Measurements from ENCODE around the gene FOXP3. TPM values are rescaled to one million over a fixed set of nuclear protein-coding genes. Genes with fewer than 3 reads are reported as not detected.

FOXP3 gene
- total RNA-seq, 1 experiment from 2014 or later: 0.15 TPM

GRCh38 chrX:49221868-49222267 lies 42.6 kb downstream of the FOXP3 start:
- Histone ChIP-seq H3K9me2 (ENCODE audit: insufficient read depth) (no peaks in the 10 kb centered on the region), H3K27ac (ENCODE audit: low read depth, low read length) (no peak overlapping the region), H3K4me3 (replicated peaks in 1 of 2; ENCODE audit: low read depth in 1 of 2, low read length in 2 of 2) (no peak overlapping the region), H3K9me3 (ENCODE audit: control insufficient read depth in 1 of 2, insufficient read depth in 1 of 2, low read depth in 1 of 2, low read length in 2 of 2) (no peaks in the 10 kb centered on the region), H3K27me3 (ENCODE audit: insufficient read depth, low read length) (no peaks in the 10 kb centered on the region), H2AFZ (ENCODE audit: low read depth, low read length, poor library complexity, severe bottlenecking) (no peak overlapping the region), H3K4me2 (ENCODE audit: low read length) (no peak overlapping the region), H4K20me1 (ENCODE audit: insufficient read depth) (no peaks in the 10 kb centered on the region), H3K79me2 (ENCODE audit: insufficient read depth, low read length) (no peaks in the 10 kb centered on the region), H3K36me3 (ENCODE audit: control insufficient read depth in 1 of 2, insufficient read depth in 2 of 2, low read length in 2 of 2) (no peaks in the 10 kb centered on the region), H3K9ac (ENCODE audit: low read length) (no peak overlapping the region), H3K4me1 (ENCODE audit: control insufficient read depth in 1 of 2, insufficient read depth in 2 of 2, low read length in 2 of 2) (no peaks in the 10 kb centered on the region)
- no peak for ATAC-seq
- no TSS peak for BruUV-seq (replicated peaks)
- TF ChIP-seq JUND (IDR thresholded peaks at IDR 0.05): no peak
- TF ChIP-seq TCF7L2 (IDR thresholded peaks at IDR 0.05; ENCODE audit: borderline replicate concordance, extremely low read depth, insufficient read depth, insufficient read length): no peak
- no peak for TF ChIP-seq EZH2phosphoT487 (IDR thresholded peaks at IDR 0.05; ENCODE audit: borderline replicate concordance)
- no peak for TF ChIP-seq EGR1 (IDR thresholded peaks at IDR 0.05; ENCODE audit: low read depth)
- no peak for TF ChIP-seq RAD21 (IDR thresholded peaks at IDR 0.05; ENCODE audit: low read depth)
- TF ChIP-seq CEBPB (IDR thresholded peaks at IDR 0.05; ENCODE audit: low read depth): no peak
- no peak for TF ChIP-seq YY1 (IDR thresholded peaks at IDR 0.05; ENCODE audit: extremely low read depth, insufficient replicate concordance, low read depth, low read length)
- TF ChIP-seq, protein P1, sequence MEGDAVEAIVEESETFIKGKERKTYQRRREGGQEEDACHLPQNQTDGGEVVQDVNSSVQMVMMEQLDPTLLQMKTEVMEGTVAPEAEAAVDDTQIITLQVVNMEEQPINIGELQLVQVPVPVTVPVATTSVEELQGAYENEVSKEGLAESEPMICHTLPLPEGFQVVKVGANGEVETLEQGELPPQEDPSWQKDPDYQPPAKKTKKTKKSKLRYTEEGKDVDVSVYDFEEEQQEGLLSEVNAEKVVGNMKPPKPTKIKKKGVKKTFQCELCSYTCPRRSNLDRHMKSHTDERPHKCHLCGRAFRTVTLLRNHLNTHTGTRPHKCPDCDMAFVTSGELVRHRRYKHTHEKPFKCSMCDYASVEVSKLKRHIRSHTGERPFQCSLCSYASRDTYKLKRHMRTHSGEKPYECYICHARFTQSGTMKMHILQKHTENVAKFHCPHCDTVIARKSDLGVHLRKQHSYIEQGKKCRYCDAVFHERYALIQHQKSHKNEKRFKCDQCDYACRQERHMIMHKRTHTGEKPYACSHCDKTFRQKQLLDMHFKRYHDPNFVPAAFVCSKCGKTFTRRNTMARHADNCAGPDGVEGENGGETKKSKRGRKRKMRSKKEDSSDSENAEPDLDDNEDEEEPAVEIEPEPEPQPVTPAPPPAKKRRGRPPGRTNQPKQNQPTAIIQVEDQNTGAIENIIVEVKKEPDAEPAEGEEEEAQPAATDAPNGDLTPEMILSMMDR (IDR thresholded peaks at IDR 0.05 in 2 of 3, conservative IDR thresholded peaks at IDR 0.05 in 1 of 3; ENCODE audit: borderline replicate concordance in 1 of 3, insufficient read depth in 1 of 3, low read depth in 2 of 3, low read length in 2 of 3): no peak
- no peak for TF ChIP-seq POLR2A (IDR thresholded peaks at IDR 0.05; ENCODE audit: borderline replicate concordance, extremely low read depth, insufficient read depth, insufficient read length)
- TF ChIP-seq ELF1 (IDR thresholded peaks at IDR 0.05; ENCODE audit: borderline replicate concordance, low read depth): no peak
- no peak for TF ChIP-seq FOSL1 (IDR thresholded peaks at IDR 0.05; ENCODE audit: low read depth)
- no peak for TF ChIP-seq ATF3 (IDR thresholded peaks at IDR 0.05)
- intact Hi-C loops (cut with micrococcal nuclease): no loop called here
- ChIA-PET CTCF (no interaction called here), POLR2A (no interaction called here), RAD21 (ENCODE audit: low non-redundant PET in 1 of 2, low total read pairs in 2 of 2, uncharacterized antibody in 2 of 2, unreplicated experiment in 2 of 2) (no interaction called here)
- no peak for DNase-seq (ENCODE audit: low read depth, low spot score)

Data from HCT116 (cell line).